SK-N-SH treated with all-trans-retinoic acid at 6 μM for 48 hours (cell line): ENCODE measurements around the gene CA7.

Source experiments
- ATAC-seq: fragments of 200-7000 bp; cut with Tn5 transposase; 3 replicates; pipeline ENCODE4 v1.9.1; 2020; ENCODE audit warnings: mild to moderate bottlenecking, moderate library complexity
- ARNTL ChIP-seq: fragments of 450-650 bp; formaldehyde crosslinking; IDR thresholded peaks from 2 replicates; pipeline ENCODE4 v1.5.0; 2020; ENCODE audit warnings: low read depth, mild to moderate bottlenecking, moderate library complexity, borderline replicate concordance
- CSDC2 ChIP-seq: fragments of 250-450 bp; sonication (Bioruptor Pico); IDR thresholded peaks from 2 replicates; pipeline ENCODE4 v1.5.0; 2020; ENCODE audit warnings: mild to moderate bottlenecking, moderate library complexity
- CSRNP3 ChIP-seq: fragments of 250-450 bp; sonication (Bioruptor Pico); IDR thresholded peaks from 2 replicates; pipeline ENCODE4 v1.5.1; 2021; ENCODE audit warnings: mild to moderate bottlenecking, moderate library complexity
- ESRRG ChIP-seq: fragments of 250-450 bp; sonication (Bioruptor Pico); IDR thresholded peaks from 2 replicates; pipeline ENCODE4 v1.6.1; 2021; ENCODE audit warnings: mild to moderate bottlenecking
- GLIS3 ChIP-seq: fragments of 250-450 bp; sonication (Bioruptor Pico); IDR thresholded peaks from 2 replicates; pipeline ENCODE4 v1.5.0; 2020; ENCODE audit warnings: mild to moderate bottlenecking, moderate library complexity
- ISL1 ChIP-seq: fragments of 250-450 bp; sonication (Bioruptor Pico); IDR thresholded peaks from 2 replicates; pipeline ENCODE4 v2.1.2; 2022; ENCODE audit warnings: mild to moderate bottlenecking, moderate library complexity
- PATZ1 ChIP-seq: fragments of 250-450 bp; sonication (Bioruptor Pico); IDR thresholded peaks from 2 replicates; pipeline ENCODE4 v1.8.0; 2020; ENCODE audit warnings: mild to moderate bottlenecking, moderate library complexity, borderline replicate concordance
- RARB ChIP-seq: fragments of 250-450 bp; sonication (Bioruptor Pico); IDR thresholded peaks from 2 replicates; pipeline ENCODE4 v1.8.0; 2021; ENCODE audit warnings: mild to moderate bottlenecking, moderate library complexity
- SNAI2 ChIP-seq: fragments of 250-450 bp; sonication (Bioruptor Pico); IDR thresholded peaks from 2 replicates; pipeline ENCODE4 v1.5.0; 2020; ENCODE audit warnings: mild to moderate bottlenecking, moderate library complexity
- TOX ChIP-seq: fragments of 250-450 bp; sonication (Bioruptor Pico); IDR thresholded peaks from 2 replicates; pipeline ENCODE4 v1.8.0; 2021; ENCODE audit warnings: mild to moderate bottlenecking, moderate library complexity, borderline replicate concordance
- TSHZ2 ChIP-seq: fragments of 250-450 bp; sonication (Bioruptor Pico); IDR thresholded peaks from 2 replicates; pipeline ENCODE4 v1.5.0; 2020; ENCODE audit warnings: mild to moderate bottlenecking, moderate library complexity
- ZC3H10 ChIP-seq: fragments of 250-450 bp; sonication (Bioruptor Pico); IDR thresholded peaks from 2 replicates; pipeline ENCODE4 v1.5.1; 2021; ENCODE audit warnings: mild to moderate bottlenecking, moderate library complexity
- ZFP3 ChIP-seq: fragments of 250-450 bp; sonication (Bioruptor Pico); IDR thresholded peaks from 2 replicates; pipeline ENCODE4 v1.5.0; 2020; ENCODE audit warnings: mild to moderate bottlenecking, moderate library complexity
- ZFP30 ChIP-seq: fragments of 450-650 bp; formaldehyde crosslinking; IDR thresholded peaks from 2 replicates; pipeline ENCODE4 v1.5.0; 2022; ENCODE audit warnings: mild to moderate bottlenecking, moderate library complexity
- ZNF565 ChIP-seq: fragments of 450-650 bp; formaldehyde crosslinking; conservative IDR thresholded peaks from 2 replicates; pipeline ENCODE4 v1.5.0; 2020; ENCODE audit warnings: low read depth, mild to moderate bottlenecking, moderate library complexity
- ZNF70 ChIP-seq: fragments of 450-650 bp; formaldehyde crosslinking; IDR thresholded peaks from 2 replicates; pipeline ENCODE4 v1.5.0; 2020; ENCODE audit warnings: mild to moderate bottlenecking, moderate library complexity
- ZNF8 ChIP-seq: fragments of 450-650 bp; formaldehyde crosslinking; IDR thresholded peaks from 2 replicates; pipeline ENCODE4 v1.5.0; 2020; ENCODE audit warnings: mild to moderate bottlenecking, moderate library complexity
- TF ChIP-seq, protein P1 (sequence below): fragments of 250-450 bp; sonication (Bioruptor Pico); IDR thresholded peaks from 2 replicates; pipeline ENCODE4 v1.5.1; 2020; ENCODE audit warnings: low read depth, mild to moderate bottlenecking, moderate library complexity
- TF ChIP-seq, protein P2 (sequence below): fragments of 250-450 bp; sonication (Bioruptor Pico); IDR thresholded peaks from 2 replicates; pipeline ENCODE4 v1.8.0; 2021; ENCODE audit warnings: low read depth, mild to moderate bottlenecking, moderate library complexity, borderline replicate concordance

The CA7 gene

DNA sequence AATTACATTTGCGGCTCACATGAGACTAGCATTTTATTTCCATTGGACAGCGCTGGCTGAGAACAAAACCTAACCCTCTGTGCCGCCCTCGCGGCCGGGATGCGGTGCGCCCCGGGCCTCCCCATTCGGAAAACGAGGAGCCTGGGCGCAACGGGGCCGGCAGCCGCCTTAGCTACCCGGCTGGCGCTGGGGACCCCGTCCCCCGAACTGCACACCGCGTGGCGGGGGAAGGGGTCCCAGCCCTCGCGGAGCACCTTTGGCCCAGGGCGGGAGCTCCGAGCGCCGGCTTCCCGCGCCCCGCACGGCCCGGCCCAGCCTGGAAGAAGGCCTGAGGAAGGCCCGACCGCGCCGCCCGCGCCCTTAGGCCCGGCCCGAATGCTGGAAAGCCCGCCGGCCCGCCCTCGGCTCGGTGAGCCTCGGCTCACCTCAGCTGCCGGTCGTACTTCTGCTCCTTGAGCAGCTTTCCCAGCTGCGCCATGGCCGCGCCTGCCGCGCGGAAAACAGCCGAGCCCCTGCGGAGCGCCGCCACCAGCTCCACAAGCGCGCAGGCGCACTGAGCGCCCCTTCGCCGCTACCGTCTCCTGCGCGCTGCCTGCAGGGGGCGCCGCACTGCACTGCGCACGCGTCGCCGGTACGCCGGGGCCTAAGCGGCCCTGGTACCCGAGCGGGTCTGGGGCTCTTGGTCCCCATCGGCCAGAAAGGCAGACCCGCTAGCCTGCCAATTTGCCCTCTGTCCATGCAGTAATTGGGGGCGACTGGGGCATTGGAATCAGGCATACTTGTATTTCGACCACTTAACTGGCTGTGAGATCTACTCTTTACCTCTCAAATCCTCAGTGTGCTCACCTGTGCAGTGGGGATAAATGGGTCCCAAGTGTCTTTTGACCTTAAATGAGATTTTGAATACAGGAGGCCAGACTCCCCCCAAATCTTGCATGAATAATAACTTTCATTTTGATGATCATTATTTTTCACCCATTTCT, 13.5 kb upstream of the CA7 start, which contains the start of gene NAE1:
TSS of gene NAE1 (minus strand) at position 555 of the 983 bp plus-strand sequence. CDS start at position 478, 77 bp downstream.
- TF ChIP-seq, protein P1, sequence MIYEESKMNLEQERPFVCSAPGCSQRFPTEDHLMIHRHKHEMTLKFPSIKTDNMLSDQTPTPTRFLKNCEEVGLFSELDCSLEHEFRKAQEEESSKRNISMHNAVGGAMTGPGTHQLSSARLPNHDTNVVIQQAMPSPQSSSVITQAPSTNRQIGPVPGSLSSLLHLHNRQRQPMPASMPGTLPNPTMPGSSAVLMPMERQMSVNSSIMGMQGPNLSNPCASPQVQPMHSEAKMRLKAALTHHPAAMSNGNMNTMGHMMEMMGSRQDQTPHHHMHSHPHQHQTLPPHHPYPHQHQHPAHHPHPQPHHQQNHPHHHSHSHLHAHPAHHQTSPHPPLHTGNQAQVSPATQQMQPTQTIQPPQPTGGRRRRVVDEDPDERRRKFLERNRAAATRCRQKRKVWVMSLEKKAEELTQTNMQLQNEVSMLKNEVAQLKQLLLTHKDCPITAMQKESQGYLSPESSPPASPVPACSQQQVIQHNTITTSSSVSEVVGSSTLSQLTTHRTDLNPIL (CRISPR knock-in tag) = no peak
- 0 out of 2 replicates have a peak, but pooled peaks have one; percentile 25 for TF ChIP-seq TSHZ2
- TF ChIP-seq ESRRG (CRISPR knock-in tag) = 0 out of 2 replicates have a peak, but pooled peaks have one; percentile 27
- TF ChIP-seq ZNF8 (CRISPR knock-in tag) = no peak; the same call in 1 of the 2 replicates
- no peak for TF ChIP-seq PATZ1 (CRISPR knock-in tag)
- ATAC-seq = peak; percentile 94

DNA sequence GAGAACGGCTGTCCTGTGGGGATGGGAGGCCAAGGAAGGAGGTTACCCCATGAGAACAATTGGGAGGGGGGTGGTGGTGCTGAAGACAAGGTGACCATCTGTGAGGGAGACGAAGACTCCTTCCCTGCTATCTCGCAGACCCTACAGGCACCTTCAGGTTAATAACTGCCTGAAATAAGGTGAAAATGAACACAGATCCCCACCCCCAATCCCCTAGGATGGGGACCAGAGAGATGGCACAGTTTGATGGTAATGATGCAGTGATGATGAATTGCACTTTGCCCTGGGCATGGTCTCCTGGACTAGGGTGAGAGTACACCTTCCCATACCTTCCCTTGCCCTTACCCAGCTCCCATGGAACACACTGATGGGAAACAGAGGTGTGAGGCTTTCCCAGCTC, 12.0 kb upstream of the CA7 start:
- ATAC-seq = no peak
- TF ChIP-seq ISL1 (CRISPR knock-in tag) = no peak
- TF ChIP-seq, protein P2, sequence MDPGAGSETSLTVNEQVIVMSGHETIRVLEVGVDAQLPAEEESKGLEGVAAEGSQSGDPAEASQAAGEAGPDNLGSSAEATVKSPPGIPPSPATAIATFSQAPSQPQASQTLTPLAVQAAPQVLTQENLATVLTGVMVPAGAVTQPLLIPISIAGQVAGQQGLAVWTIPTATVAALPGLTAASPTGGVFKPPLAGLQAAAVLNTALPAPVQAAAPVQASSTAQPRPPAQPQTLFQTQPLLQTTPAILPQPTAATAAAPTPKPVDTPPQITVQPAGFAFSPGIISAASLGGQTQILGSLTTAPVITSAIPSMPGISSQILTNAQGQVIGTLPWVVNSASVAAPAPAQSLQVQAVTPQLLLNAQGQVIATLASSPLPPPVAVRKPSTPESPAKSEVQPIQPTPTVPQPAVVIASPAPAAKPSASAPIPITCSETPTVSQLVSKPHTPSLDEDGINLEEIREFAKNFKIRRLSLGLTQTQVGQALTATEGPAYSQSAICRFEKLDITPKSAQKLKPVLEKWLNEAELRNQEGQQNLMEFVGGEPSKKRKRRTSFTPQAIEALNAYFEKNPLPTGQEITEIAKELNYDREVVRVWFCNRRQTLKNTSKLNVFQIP (CRISPR knock-in tag) = no peak
- no peak for TF ChIP-seq SNAI2 (CRISPR knock-in tag)
- TF ChIP-seq ZNF8 (CRISPR knock-in tag) = no peak
- TF ChIP-seq TSHZ2 = no peak
- TF ChIP-seq ZC3H10 (CRISPR knock-in tag) = no peak
- no peak for TF ChIP-seq TOX
- no peak for TF ChIP-seq ESRRG (CRISPR knock-in tag)
- no peak for TF ChIP-seq ZNF565 (CRISPR knock-in tag)
- TF ChIP-seq ARNTL (CRISPR knock-in tag) = no peak
- no peak for TF ChIP-seq RARB
- TF ChIP-seq GLIS3 = no peak
- no peak for TF ChIP-seq ZFP30 (CRISPR knock-in tag)
- no peak for TF ChIP-seq CSDC2 (CRISPR knock-in tag)

- TF ChIP-seq CSRNP3 = no peak
- no peak for TF ChIP-seq ZNF70 (CRISPR knock-in tag)
- no peak for TF ChIP-seq PATZ1 (CRISPR knock-in tag)
- TF ChIP-seq ZFP30 (CRISPR knock-in tag) = no peak
- no peak for TF ChIP-seq ZFP3
- TF ChIP-seq ISL1 (CRISPR knock-in tag) = no peak
- no peak for TF ChIP-seq TOX
- no peak for ATAC-seq
These were observed 11.4 kb upstream of the CA7 start for GRCh38 chr16:66832661-66833305.
